HCT116 (cell line): ENCODE data around the gene CRB1. TPM values are rescaled to one million over a fixed set of nuclear protein-coding genes. Genes with fewer than 3 reads are reported as not detected.

ENCODE experiments used
- ATAC-seq: fragments of 200-7000 bp; cut with Tn5 transposase; 2 replicates; pipeline ENCODE4 v1.9.1; 2020; ENCODE audit warnings: mild to moderate bottlenecking, moderate library complexity
- BruUV-seq: library from RNA; stranded (reverse); fragments of 400-500 nt; replicated peaks from 2 replicates; lab custom pipeline; 2021; lab: Mats Ljungman, UMichigan
- CTCF ChIA-PET: fragments of 300-600 bp; sonication (Branson Sonifier 250); formaldehyde crosslinking; loops from one replicate; lab custom pipeline; 2021; ENCODE audit warnings: antibody characterized with exemption; lab: Charles Lee
- POLR2A ChIA-PET: fragments of 300-600, 350-600 bp; sonication (Branson Sonifier 250); formaldehyde crosslinking; loops from one replicate; lab custom pipeline; 2021; ENCODE audit warnings: antibody characterized with exemption; lab: Charles Lee
- RAD21 ChIA-PET, 2 experiments: fragments of 300-600 bp; sonication (Branson Sonifier 250); formaldehyde crosslinking; loops; one replicate each; lab custom pipeline; 2023; ENCODE audit warnings: low total read pairs in 2 of 2; ENCODE audit not compliant: uncharacterized antibody in 2 of 2, unreplicated experiment in 2 of 2, low non-redundant PET in 1 of 2; lab: Charles Lee
- DNase-seq: peaks from one replicate; pipeline ENCODE4 v3.0.0-alpha.2; 2010; ENCODE audit warnings: low read depth, low spot score
- H2AFZ ChIP-seq: fragments of 200-600 bp; shearing (Covaris generic), sonication (generic); 2 replicates; pipeline ENCODE4 v1.6.1; 2017; ENCODE audit warnings: low read depth, mixed run types, mixed read lengths, antibody characterized with exemption, low read length; ENCODE audit not compliant: poor library complexity, severe bottlenecking
- H3K27ac ChIP-seq: 2 replicates; pipeline ENCODE4 v1.5.1; 2012; ENCODE audit warnings: low read depth, low read length
- H3K27me3 ChIP-seq: fragments of 200-600 bp; sonication (generic); 2 replicates; pipeline ENCODE4 v1.6.1; 2016; ENCODE audit warnings: mixed run types, low read length, mixed read lengths; ENCODE audit not compliant: insufficient read depth
- H3K36me3 ChIP-seq, 2 experiments: fragments of 200-500 bp in 1 of 2; fragments of 200-600 bp in 1 of 2; sonication (Bioruptor generic) in 1 of 2; sonication (generic) in 1 of 2; 2 replicates each; pipeline versions ENCODE4 v1.5.1 to v1.6.1; 2014 to 2016; ENCODE audit warnings: low read length in 2 of 2, inconsistent platforms in 1 of 2, mixed read lengths in 1 of 2, mixed run types in 1 of 2; ENCODE audit not compliant: insufficient read depth in 2 of 2, control insufficient read depth in 1 of 2
- H3K4me1 ChIP-seq, 2 experiments: fragments of 200-600 bp in 1 of 2; sonication (generic) in 1 of 2; 2 replicates each; pipeline versions ENCODE4 v1.5.1 to v1.6.1; 2012 to 2017; ENCODE audit warnings: low read length in 2 of 2, inconsistent platforms in 1 of 2, mild to moderate bottlenecking in 1 of 2, mixed read lengths in 1 of 2, mixed run types in 1 of 2, moderate library complexity in 1 of 2; ENCODE audit not compliant: insufficient read depth in 2 of 2, control insufficient read depth in 1 of 2
- H3K4me2 ChIP-seq: fragments of 200-600 bp; sonication (generic); 2 replicates; pipeline ENCODE4 v1.6.1; 2017; ENCODE audit warnings: mixed run types, low read length, mixed read lengths
- H3K4me3 ChIP-seq, 2 experiments: fragments of 200-600 bp in 1 of 2; sonication (generic) in 1 of 2; replicated peaks in 1 of 2; 2 replicates each; pipeline ENCODE4 v1.5.1; 2011 to 2016; ENCODE audit warnings: low read length in 2 of 2, control low read depth in 1 of 2, low read depth in 1 of 2, mild to moderate bottlenecking in 1 of 2, mixed read lengths in 1 of 2, mixed run types in 1 of 2
- H3K79me2 ChIP-seq: fragments of 200-600 bp; sonication (generic); 2 replicates; pipeline ENCODE4 v1.6.1; 2017; ENCODE audit warnings: mild to moderate bottlenecking, mixed run types, low read length, moderate library complexity, mixed read lengths; ENCODE audit not compliant: insufficient read depth
- H3K9ac ChIP-seq: fragments of 200-600 bp; sonication (generic); 2 replicates; pipeline ENCODE4 v1.6.1; 2016; ENCODE audit warnings: low read length, mixed read lengths
- H3K9me2 ChIP-seq: fragments of 200-600 bp; sonication (generic), shearing (Covaris generic); 2 replicates; pipeline ENCODE4 v1.6.1; 2017; ENCODE audit warnings: mixed run types, mild to moderate bottlenecking, moderate library complexity; ENCODE audit not compliant: insufficient read depth
- H3K9me3 ChIP-seq, 2 experiments: fragments of 200-500 bp in 1 of 2; fragments of 200-600 bp in 1 of 2; sonication (Bioruptor generic) in 1 of 2; sonication (generic) in 1 of 2; 2 replicates each; pipeline ENCODE4 v1.6.1; 2014 to 2017; ENCODE audit warnings: low read length in 2 of 2, mixed read lengths in 2 of 2, inconsistent platforms in 1 of 2, low read depth in 1 of 2, mild to moderate bottlenecking in 1 of 2, mixed run types in 1 of 2, moderate library complexity in 1 of 2; ENCODE audit not compliant: control insufficient read depth in 1 of 2, insufficient read depth in 1 of 2
- H4K20me1 ChIP-seq: fragments of 200-600 bp; sonication (generic), shearing (Covaris generic); 2 replicates; pipeline ENCODE4 v1.6.1; 2017; ENCODE audit warnings: mixed run types, mild to moderate bottlenecking, moderate library complexity; ENCODE audit not compliant: insufficient read depth
- ATF3 ChIP-seq: IDR thresholded peaks from 2 replicates; pipeline ENCODE4 v1.6.1; 2012
- CTCF ChIP-seq, 3 experiments: fragments of 200-600 bp in 1 of 3; sonication (generic) in 1 of 3; IDR thresholded peaks in 2 of 3; conservative IDR thresholded peaks in 1 of 3; 2 replicates each; pipeline ENCODE4 v1.5.1; 2012 to 2017; ENCODE audit warnings: low read depth in 2 of 3, low read length in 2 of 3, antibody characterized with exemption in 1 of 3, borderline replicate concordance in 1 of 3, control low read depth in 1 of 3, mild to moderate bottlenecking in 1 of 3, mixed read lengths in 1 of 3, mixed run types in 1 of 3, moderate library complexity in 1 of 3; ENCODE audit not compliant: insufficient read depth in 1 of 3
- EGR1 ChIP-seq: IDR thresholded peaks from 2 replicates; pipeline ENCODE4 v1.6.1; 2012; ENCODE audit warnings: low read depth
- EZH2 ChIP-seq: fragments of 200-600 bp; sonication (generic); IDR thresholded peaks from 2 replicates; pipeline ENCODE4 v1.6.1; 2017; ENCODE audit warnings: antibody characterized with exemption, mixed run types
- EZH2phosphoT487 ChIP-seq: fragments of 200-600 bp; IDR thresholded peaks from 2 replicates; pipeline ENCODE4 v1.6.1; 2018; ENCODE audit warnings: antibody characterized with exemption, borderline replicate concordance
- JUND ChIP-seq: IDR thresholded peaks from 2 replicates; pipeline ENCODE4 v1.6.1; 2012
- MAX ChIP-seq: IDR thresholded peaks from 2 replicates; pipeline ENCODE4 v1.6.1; 2012
- POLR2A ChIP-seq: IDR thresholded peaks from 2 replicates; pipeline ENCODE4 v1.7.0; 2011; ENCODE audit warnings: borderline replicate concordance; ENCODE audit not compliant: insufficient read depth, insufficient read length; ENCODE audit errors: extremely low read depth
- POLR2AphosphoS5 ChIP-seq: IDR thresholded peaks from 2 replicates; pipeline ENCODE4 v1.6.1; 2011; ENCODE audit warnings: mild to moderate bottlenecking, low read depth, low read length, moderate library complexity
- SIN3A ChIP-seq: IDR thresholded peaks from 2 replicates; pipeline ENCODE4 v1.6.1; 2012; ENCODE audit warnings: low read depth
- SP1 ChIP-seq: IDR thresholded peaks from 2 replicates; pipeline ENCODE4 v1.6.1; 2012; ENCODE audit warnings: low read depth
- TCF7L2 ChIP-seq: IDR thresholded peaks from 2 replicates; pipeline ENCODE4 v1.7.0; 2011; ENCODE audit warnings: borderline replicate concordance, inconsistent platforms; ENCODE audit not compliant: insufficient read depth, insufficient read length; ENCODE audit errors: extremely low read depth
- YY1 ChIP-seq: IDR thresholded peaks from 2 replicates; pipeline ENCODE4 v1.6.1; 2011; ENCODE audit warnings: low read length, low read depth, moderate library complexity, mild to moderate bottlenecking; ENCODE audit not compliant: insufficient replicate concordance; ENCODE audit errors: extremely low read depth
- ZBTB33 ChIP-seq: IDR thresholded peaks from 2 replicates; pipeline ENCODE4 v1.6.1; 2011; ENCODE audit warnings: mild to moderate bottlenecking, low read length, moderate library complexity; ENCODE audit not compliant: insufficient replicate concordance; ENCODE audit errors: extremely low read depth
- ZFX ChIP-seq: fragments of 450-650 bp; IDR thresholded peaks from 2 replicates; pipeline ENCODE4 v1.6.1; 2017
- ZNF274 ChIP-seq: fragments of 200-500 bp; sonication (Bioruptor generic); IDR thresholded peaks from 2 replicates; pipeline ENCODE4 v1.6.1; 2014; ENCODE audit warnings: mild to moderate bottlenecking, low read depth, low read length, inconsistent platforms
- intact Hi-C: fragments of 100-400 bp; cut with micrococcal nuclease; formaldehyde crosslinking; loops from 2 replicates; pipeline ENCODE4 v1.10.0; 2022
- total RNA-seq: library from RNA; stranded (reverse); gene quantifications from one replicate; pipeline ENCODE4 v1.2.1, GENCODE V29; 2021; ENCODE audit not compliant: unreplicated experiment

The CRB1 gene
- total RNA-seq, 1 experiment from 2014 or later = 0.07 TPM

- BruUV-seq = no TSS peak
- ChIA-PET CTCF (interaction anchor here (0.8 kb wide), 1 partner anchor 7 kb away, joined by 5 read pairs; no protein-coding TSS in a partner anchor), POLR2A (no interaction called here), RAD21 (no interaction called here)
- H4K20me1 ChIP-seq = no peaks in the 10 kb centered on the region
- H3K9me3 ChIP-seq = no peaks in the 10 kb centered on the region
- no peaks in the 10 kb centered on the region for H3K4me1 ChIP-seq
- TF ChIP-seq YY1 = no peak
- TF ChIP-seq CTCF (IDR thresholded peaks at IDR 0.05 in 2 of 3, conservative IDR thresholded peaks at IDR 0.05 in 1 of 3; ENCODE audit: borderline replicate concordance in 1 of 3, insufficient read depth in 1 of 3, low read depth in 2 of 3, low read length in 2 of 3) = no peak
- no peak for TF ChIP-seq POLR2AphosphoS5
- no peak for TF ChIP-seq EGR1
- no peak for TF ChIP-seq EZH2phosphoT487
- TF ChIP-seq EZH2 = no peak
- no peak for TF ChIP-seq POLR2A
- no peak for TF ChIP-seq JUND
- TF ChIP-seq SP1 = no peak
- no peak for TF ChIP-seq MAX
- TF ChIP-seq SIN3A = no peak
- no peak for TF ChIP-seq TCF7L2
- TF ChIP-seq ZBTB33 = no peak
- no peak for TF ChIP-seq ZFX
- TF ChIP-seq ATF3 = no peak
- no peak for TF ChIP-seq ZNF274
- ATAC-seq (no peak), DNase-seq (no peak)
- H3K79me2 ChIP-seq = no peaks in the 10 kb centered on the region
- H3K9me2 ChIP-seq = no peaks in the 10 kb centered on the region
- H3K36me3 ChIP-seq = no peaks in the 10 kb centered on the region
- H3K27ac ChIP-seq = no peak overlapping the region
- peak overlapping the region; percentile 57 for H2AFZ ChIP-seq
- H3K4me2 ChIP-seq = no peak overlapping the region
- intact Hi-C loops = no loop called here
- no peak overlapping the region for H3K9ac ChIP-seq
- H3K27me3 ChIP-seq = no peaks in the 10 kb centered on the region
- H3K4me3 ChIP-seq = no peak overlapping the region
These were observed 124.5 kb downstream of the CRB1 start for GRCh38 chr1:197392541-197392940.
